ENCODE measurements around the gene TUBB4A. TPM values are rescaled to one million over a fixed set of nuclear protein-coding genes. Genes with fewer than 3 reads are reported as not detected.
A peak's percentile ranks its signal among the peaks of the same experiment; 100 is the strongest.

TUBB4A gene
- total RNA-seq, 2 donors from 2014 or later, result 3.0 to 3.4 TPM

- H3K27me3 ChIP-seq, result no peaks in the 10 kb centered on the region
- H3K4me3 ChIP-seq, result no peak overlapping the region
- H3K4me1 ChIP-seq, result peaks cover 30% of the 10 kb centered on the region
- TF ChIP-seq, protein P1, sequence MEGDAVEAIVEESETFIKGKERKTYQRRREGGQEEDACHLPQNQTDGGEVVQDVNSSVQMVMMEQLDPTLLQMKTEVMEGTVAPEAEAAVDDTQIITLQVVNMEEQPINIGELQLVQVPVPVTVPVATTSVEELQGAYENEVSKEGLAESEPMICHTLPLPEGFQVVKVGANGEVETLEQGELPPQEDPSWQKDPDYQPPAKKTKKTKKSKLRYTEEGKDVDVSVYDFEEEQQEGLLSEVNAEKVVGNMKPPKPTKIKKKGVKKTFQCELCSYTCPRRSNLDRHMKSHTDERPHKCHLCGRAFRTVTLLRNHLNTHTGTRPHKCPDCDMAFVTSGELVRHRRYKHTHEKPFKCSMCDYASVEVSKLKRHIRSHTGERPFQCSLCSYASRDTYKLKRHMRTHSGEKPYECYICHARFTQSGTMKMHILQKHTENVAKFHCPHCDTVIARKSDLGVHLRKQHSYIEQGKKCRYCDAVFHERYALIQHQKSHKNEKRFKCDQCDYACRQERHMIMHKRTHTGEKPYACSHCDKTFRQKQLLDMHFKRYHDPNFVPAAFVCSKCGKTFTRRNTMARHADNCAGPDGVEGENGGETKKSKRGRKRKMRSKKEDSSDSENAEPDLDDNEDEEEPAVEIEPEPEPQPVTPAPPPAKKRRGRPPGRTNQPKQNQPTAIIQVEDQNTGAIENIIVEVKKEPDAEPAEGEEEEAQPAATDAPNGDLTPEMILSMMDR (IDR thresholded peaks at IDR 0.05), result no peak
- TF ChIP-seq POLR2A (IDR thresholded peaks at IDR 0.05), result no peak
- H3K36me3 ChIP-seq (replicated peaks in 1 of 2; ENCODE audit: insufficient read depth in 1 of 2, low read depth in 2 of 2), result no peaks in the 10 kb centered on the region
- intact Hi-C loops (cut with DNase I), result no loop called here
- DNase-seq (no peak), ATAC-seq (no peak)
- WGBS, 2 donors, result 38 to 43% methylated on average over 7 to 24 of the region's 29 CpGs
- no peaks in the 10 kb centered on the region for H3K9me3 ChIP-seq
- no peak overlapping the region for H3K27ac ChIP-seq
Observed at GRCh38 chr19:6476896-6477431, 25.1 kb downstream of the TUBB4A start.

DNA sequence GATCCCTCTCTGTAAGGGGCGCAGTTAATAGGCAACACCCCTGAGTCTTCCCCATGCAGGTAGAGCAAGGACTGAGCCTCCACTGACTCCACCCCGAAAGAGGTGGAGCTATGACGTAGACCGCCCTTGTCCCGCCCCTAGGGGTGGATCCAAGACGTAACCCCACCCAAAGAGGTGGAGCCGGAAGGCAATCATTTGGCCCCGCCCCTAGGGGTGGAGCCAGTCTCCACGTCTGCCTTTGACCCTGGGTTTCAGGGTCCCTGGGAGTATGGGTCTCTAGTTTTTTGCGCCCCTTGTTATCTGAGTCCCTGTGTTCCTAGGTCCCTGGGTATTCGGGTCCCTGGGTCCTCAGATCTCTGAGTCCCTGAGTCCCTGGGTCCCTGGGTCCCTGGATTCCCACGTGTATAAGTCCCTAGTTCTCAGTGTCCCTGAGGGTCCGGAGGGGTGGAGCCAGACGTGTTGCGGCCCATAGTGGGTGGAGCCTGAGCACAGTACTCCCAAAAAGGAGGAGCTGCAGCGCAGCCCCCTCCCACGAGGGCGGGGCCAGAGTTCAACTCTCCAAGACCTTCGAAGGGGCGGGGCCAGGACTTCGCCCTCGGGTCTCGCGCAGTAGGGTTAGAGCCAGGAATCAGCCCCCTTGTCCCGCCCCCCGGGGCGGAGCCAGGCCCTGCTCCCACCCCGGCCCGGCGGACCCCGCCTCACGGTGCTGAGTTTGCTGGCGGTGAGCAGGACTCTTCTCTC, 25.8 kb downstream of the TUBB4A start:
- WGBS, 2 donors, result 0 to 19% methylated on average over 3 to 33 of the region's 33 CpGs
- no peak overlapping the region for H3K27ac ChIP-seq
- H3K4me1 ChIP-seq, result peaks cover 30% of the 10 kb centered on the region
- no peak overlapping the region for H3K4me3 ChIP-seq
- intact Hi-C loops (cut with DNase I), result no loop called here
- no peaks in the 10 kb centered on the region for H3K36me3 ChIP-seq (replicated peaks in 1 of 2; ENCODE audit: insufficient read depth in 1 of 2, low read depth in 2 of 2)
- DNase-seq, result peak; percentile 93 to 98 (median 94)
- ATAC-seq, result peak; percentile 86
- TF ChIP-seq, protein P1 (IDR thresholded peaks at IDR 0.05), result no peak
- no peak for TF ChIP-seq POLR2A (IDR thresholded peaks at IDR 0.05)
- no peaks in the 10 kb centered on the region for H3K27me3 ChIP-seq
- H3K9me3 ChIP-seq, result no peaks in the 10 kb centered on the region

- 21 to 50% methylated on average over 3 to 51 of the region's 52 CpGs for WGBS, 2 donors
- H3K36me3 ChIP-seq (replicated peaks in 1 of 2; ENCODE audit: insufficient read depth in 1 of 2, low read depth in 2 of 2), result no peaks in the 10 kb centered on the region
- intact Hi-C loops (cut with DNase I), result no loop called here
- no peak overlapping the region for H3K4me3 ChIP-seq
- H3K27me3 ChIP-seq, result no peaks in the 10 kb centered on the region
- DNase-seq (peak in 1 of 4 donors; percentile 34), ATAC-seq (no peak)
- no peak overlapping the region for H3K27ac ChIP-seq
- TF ChIP-seq, protein P1 (IDR thresholded peaks at IDR 0.05), result no peak
- no peak for TF ChIP-seq POLR2A (IDR thresholded peaks at IDR 0.05)
- peaks cover 30% of the 10 kb centered on the region for H3K4me1 ChIP-seq
- no peaks in the 10 kb centered on the region for H3K9me3 ChIP-seq
Observed at GRCh38 chr19:6475321-6476108, 26.6 kb downstream of the TUBB4A start.

GRCh38 chr19:6473647-6474046, 28.5 kb downstream of the TUBB4A start:
- Histone ChIP-seq H3K27ac (no peak overlapping the region), H3K36me3 (replicated peaks in 1 of 2; ENCODE audit: insufficient read depth in 1 of 2, low read depth in 2 of 2) (no peaks in the 10 kb centered on the region), H3K4me1 (peaks cover 30% of the 10 kb centered on the region), H3K4me3 (no peak overlapping the region), H3K9me3 (no peaks in the 10 kb centered on the region), H3K27me3 (no peaks in the 10 kb centered on the region)
- WGBS, 2 donors, result 21 to 26% methylated on average over 9 of the region's 9 CpGs
- intact Hi-C loops (cut with DNase I), result no loop called here
- ATAC-seq (no peak), DNase-seq (peak in 3 of 4 donors; percentile 46 to 67 (median 48))
- TF ChIP-seq POLR2A (IDR thresholded peaks at IDR 0.05), result no peak
- TF ChIP-seq, protein P1 (IDR thresholded peaks at IDR 0.05), result no peak
